Gastrocnemius medialis (tissue), 4 donors: ENCODE data around the gene ADARB2.

ENCODE experiments used
- POLR2A ChIP-seq, 2 donors: fragments of 450-650 bp; IDR thresholded peaks; one replicate each; pipeline ENCODE4 v1.6.1; 2017; ENCODE audit warnings: antibody characterized with exemption in 2 of 2, mild to moderate bottlenecking in 2 of 2, moderate library complexity in 2 of 2
- TF ChIP-seq, protein P1 (sequence below), 5 experiments: fragments of 450-650 bp in 3 of 5; fragments of 200-600 bp in 2 of 5; sonication (generic) in 2 of 5; IDR thresholded peaks in 4 of 5; conservative IDR thresholded peaks in 1 of 5; 1 replicate in 4 of 5; 2 replicates in 1 of 5; pipeline ENCODE4 v1.5.1; 2016 to 2019; ENCODE audit warnings: antibody characterized with exemption in 5 of 5, mild to moderate bottlenecking in 3 of 5, moderate library complexity in 3 of 5

DNA sequence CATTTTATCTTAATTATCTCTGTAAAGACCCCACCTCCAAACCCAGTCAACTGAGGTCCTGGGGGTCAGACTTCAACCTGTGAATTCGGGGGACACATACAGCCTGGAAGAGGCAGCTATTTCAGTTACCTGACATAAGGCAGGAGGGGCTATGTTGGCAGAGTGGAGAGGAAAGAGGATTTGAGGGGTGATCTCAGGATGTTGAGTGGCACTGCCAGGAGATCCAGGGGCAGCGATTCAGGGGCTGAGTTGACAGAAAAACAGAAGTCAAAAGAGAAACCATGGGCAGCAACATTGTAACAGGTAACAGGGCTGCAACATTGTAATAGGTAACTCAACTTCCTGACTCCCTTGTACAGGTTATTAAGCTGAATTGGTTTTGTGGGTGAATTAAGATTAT, 162.6 kb downstream of the ADARB2 start:
- TF ChIP-seq, protein P1, sequence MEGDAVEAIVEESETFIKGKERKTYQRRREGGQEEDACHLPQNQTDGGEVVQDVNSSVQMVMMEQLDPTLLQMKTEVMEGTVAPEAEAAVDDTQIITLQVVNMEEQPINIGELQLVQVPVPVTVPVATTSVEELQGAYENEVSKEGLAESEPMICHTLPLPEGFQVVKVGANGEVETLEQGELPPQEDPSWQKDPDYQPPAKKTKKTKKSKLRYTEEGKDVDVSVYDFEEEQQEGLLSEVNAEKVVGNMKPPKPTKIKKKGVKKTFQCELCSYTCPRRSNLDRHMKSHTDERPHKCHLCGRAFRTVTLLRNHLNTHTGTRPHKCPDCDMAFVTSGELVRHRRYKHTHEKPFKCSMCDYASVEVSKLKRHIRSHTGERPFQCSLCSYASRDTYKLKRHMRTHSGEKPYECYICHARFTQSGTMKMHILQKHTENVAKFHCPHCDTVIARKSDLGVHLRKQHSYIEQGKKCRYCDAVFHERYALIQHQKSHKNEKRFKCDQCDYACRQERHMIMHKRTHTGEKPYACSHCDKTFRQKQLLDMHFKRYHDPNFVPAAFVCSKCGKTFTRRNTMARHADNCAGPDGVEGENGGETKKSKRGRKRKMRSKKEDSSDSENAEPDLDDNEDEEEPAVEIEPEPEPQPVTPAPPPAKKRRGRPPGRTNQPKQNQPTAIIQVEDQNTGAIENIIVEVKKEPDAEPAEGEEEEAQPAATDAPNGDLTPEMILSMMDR (IDR thresholded peaks at IDR 0.05 in 4 of 5, conservative IDR thresholded peaks at IDR 0.05 in 1 of 5): no peak
- TF ChIP-seq POLR2A (IDR thresholded peaks at IDR 0.05): no peak
